Body of pancreas (tissue), 4 donors: ENCODE measurements around the gene ZBTB17.

Experiments
- POLR2A ChIP-seq, 3 donors: fragments of 450-650 bp; IDR thresholded peaks; one replicate each; pipeline ENCODE4 v1.6.1; 2016; ENCODE audit warnings: antibody characterized with exemption in 3 of 3, mild to moderate bottlenecking in 2 of 3
- TF ChIP-seq, protein P1 (sequence below), 7 experiments: fragments of 450-650 bp in 4 of 7; fragments of 200-600 bp in 3 of 7; sonication (generic) in 3 of 7; IDR thresholded peaks; one replicate each; pipeline ENCODE4 v1.5.1; 2016 to 2019; ENCODE audit warnings: antibody characterized with exemption in 7 of 7

DNA sequence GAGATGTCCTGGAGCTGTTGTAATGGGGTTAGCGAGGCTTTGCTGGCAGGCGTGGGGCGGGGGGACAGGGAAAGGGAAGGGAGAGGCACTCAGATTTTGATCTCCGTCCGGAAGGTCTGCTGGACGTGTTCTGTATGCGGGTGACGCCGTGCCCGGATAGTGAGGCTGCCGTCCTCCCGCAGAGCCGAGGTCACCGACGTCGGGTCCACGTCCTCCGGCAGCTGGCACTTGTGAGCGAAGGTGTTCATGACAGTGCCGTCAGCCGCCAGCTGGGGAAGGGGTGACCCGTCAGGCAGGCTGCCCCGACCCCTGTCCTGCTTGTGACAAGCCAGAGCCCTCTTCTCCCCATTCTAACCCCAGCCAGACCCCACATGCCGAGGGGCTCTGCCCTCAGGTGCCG, 39.6 kb upstream of the ZBTB17 start:
- TF ChIP-seq POLR2A (IDR thresholded peaks at IDR 0.05), result no peak
- TF ChIP-seq, protein P1, sequence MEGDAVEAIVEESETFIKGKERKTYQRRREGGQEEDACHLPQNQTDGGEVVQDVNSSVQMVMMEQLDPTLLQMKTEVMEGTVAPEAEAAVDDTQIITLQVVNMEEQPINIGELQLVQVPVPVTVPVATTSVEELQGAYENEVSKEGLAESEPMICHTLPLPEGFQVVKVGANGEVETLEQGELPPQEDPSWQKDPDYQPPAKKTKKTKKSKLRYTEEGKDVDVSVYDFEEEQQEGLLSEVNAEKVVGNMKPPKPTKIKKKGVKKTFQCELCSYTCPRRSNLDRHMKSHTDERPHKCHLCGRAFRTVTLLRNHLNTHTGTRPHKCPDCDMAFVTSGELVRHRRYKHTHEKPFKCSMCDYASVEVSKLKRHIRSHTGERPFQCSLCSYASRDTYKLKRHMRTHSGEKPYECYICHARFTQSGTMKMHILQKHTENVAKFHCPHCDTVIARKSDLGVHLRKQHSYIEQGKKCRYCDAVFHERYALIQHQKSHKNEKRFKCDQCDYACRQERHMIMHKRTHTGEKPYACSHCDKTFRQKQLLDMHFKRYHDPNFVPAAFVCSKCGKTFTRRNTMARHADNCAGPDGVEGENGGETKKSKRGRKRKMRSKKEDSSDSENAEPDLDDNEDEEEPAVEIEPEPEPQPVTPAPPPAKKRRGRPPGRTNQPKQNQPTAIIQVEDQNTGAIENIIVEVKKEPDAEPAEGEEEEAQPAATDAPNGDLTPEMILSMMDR (IDR thresholded peaks at IDR 0.05), result no peak
